ENCODE data around the gene DDX24. TPM values are rescaled to one million over a fixed set of nuclear protein-coding genes. Genes with fewer than 3 reads are reported as not detected.

The DDX24 gene
- total RNA-seq, 1 experiment from 2014 or later, result 174 TPM

GRCh38 chr14:94009767-94010166, 71.2 kb downstream of the DDX24 start:
- no peak overlapping the region for H3K27ac Mint-ChIP-seq
- ChIA-PET CTCF (interaction anchor here (1.5 to 4.9 kb wide), 2 partner anchors 70 to 122 kb away, joined by 5 to 27 read pairs; no protein-coding TSS in a partner anchor), POLR2A (no interaction called here)
- H3K4me3 Mint-ChIP-seq, result no peak overlapping the region
- no peak for TF ChIP-seq STAT6 (CRISPR knock-in tag; conservative IDR thresholded peaks at IDR 0.05; ENCODE audit: low read depth)
- TF ChIP-seq RELA (CRISPR knock-in tag; IDR thresholded peaks at IDR 0.05; ENCODE audit: borderline replicate concordance), result no peak
- no peak for TF ChIP-seq GRHL2 (CRISPR knock-in tag; IDR thresholded peaks at IDR 0.05; ENCODE audit: insufficient replicate concordance, severe bottlenecking)
- TF ChIP-seq ZNF512 (CRISPR knock-in tag; IDR thresholded peaks at IDR 0.05; ENCODE audit: borderline replicate concordance), result no peak
- TF ChIP-seq PRDM15 (CRISPR knock-in tag; IDR thresholded peaks at IDR 0.05), result no peak
- no peak for TF ChIP-seq GTF2I (CRISPR knock-in tag; conservative IDR thresholded peaks at IDR 0.05)
- TF ChIP-seq ZNF121 (CRISPR knock-in tag; IDR thresholded peaks at IDR 0.05), result no peak
- no peak for TF ChIP-seq ZNF532 (CRISPR knock-in tag; IDR thresholded peaks at IDR 0.05; ENCODE audit: borderline replicate concordance)
- no peak for TF ChIP-seq CDX4 (CRISPR knock-in tag; IDR thresholded peaks at IDR 0.05; ENCODE audit: borderline replicate concordance)
- TF ChIP-seq AR (CRISPR knock-in tag; IDR thresholded peaks at IDR 0.05), result no peak
- no peak for TF ChIP-seq ZNF423 (CRISPR knock-in tag; IDR thresholded peaks at IDR 0.05)
- no peak for TF ChIP-seq TEAD4 (CRISPR knock-in tag; IDR thresholded peaks at IDR 0.05)
- no peak for TF ChIP-seq ATF1 (CRISPR knock-in tag; IDR thresholded peaks at IDR 0.05)
- TF ChIP-seq IRF2 (CRISPR knock-in tag; IDR thresholded peaks at IDR 0.05; ENCODE audit: borderline replicate concordance, low read depth), result no peak
- TF ChIP-seq TCF7 (CRISPR knock-in tag; IDR thresholded peaks at IDR 0.05; ENCODE audit: low read depth), result no peak
- TF ChIP-seq ZMAT4 (CRISPR knock-in tag; IDR thresholded peaks at IDR 0.05), result no peak
- no peak for TF ChIP-seq HMGA2 (CRISPR knock-in tag; IDR thresholded peaks at IDR 0.05)
- TF ChIP-seq ZNF281 (CRISPR knock-in tag; IDR thresholded peaks at IDR 0.05), result no peak
- no peaks in the 10 kb centered on the region for H3K27me3 Mint-ChIP-seq (ENCODE audit: low read depth)
- no peaks in the 10 kb centered on the region for H3K9me3 Mint-ChIP-seq
- ATAC-seq (no peak), DNase-seq (ENCODE audit: low spot score) (no peak)
- no peaks in the 10 kb centered on the region for H3K4me1 Mint-ChIP-seq
- no peaks in the 10 kb centered on the region for H3K36me3 Mint-ChIP-seq

Data from WTC11 (cell line).